OCI-M2 (cell line): Measurements from ENCODE around the gene WWP2.

ENCODE experiments used
- DNase-seq: peaks from one replicate; lab custom pipeline; 2025; ENCODE audit not compliant: unreplicated experiment; lab: John Stamatoyannopoulos, UW

Gene WWP2

GRCh38 chr16:69888005-69888590, 126.0 kb downstream of the WWP2 start:
- no peak for DNase-seq

- no peak for DNase-seq
These were observed 127.3 kb downstream of the WWP2 start for GRCh38 chr16:69889295-69889964.

GRCh38 chr16:69890114-69890891, 128.2 kb downstream of the WWP2 start:
- DNase-seq, result no peak

- DNase-seq, result no peak
These were observed 128.8 kb downstream of the WWP2 start for GRCh38 chr16:69890892-69891282.

GRCh38 chr16:69892378-69892777, 130.2 kb downstream of the WWP2 start:
- no peak for DNase-seq

- DNase-seq, result no peak
These were observed 131.0 kb downstream of the WWP2 start for GRCh38 chr16:69893106-69893505.

GRCh38 chr16:69894676-69895075, 132.5 kb downstream of the WWP2 start:
- DNase-seq, result no peak

GRCh38 chr16:69903865-69904415, 141.8 kb downstream of the WWP2 start:
- no peak for DNase-seq

GRCh38 chr16:69904495-69905170, 142.5 kb downstream of the WWP2 start:
- no peak for DNase-seq

- no peak for DNase-seq
These were observed 143.0 kb downstream of the WWP2 start for GRCh38 chr16:69905171-69905555.

GRCh38 chr16:69906838-69907401, 144.8 kb downstream of the WWP2 start:
- no peak for DNase-seq

- no peak for DNase-seq
These were observed 146.9 kb downstream of the WWP2 start for GRCh38 chr16:69909043-69909442.

GRCh38 chr16:69909760-69910159, 147.6 kb downstream of the WWP2 start:
- DNase-seq, result no peak

GRCh38 chr16:69910964-69911363, 148.8 kb downstream of the WWP2 start:
- no peak for DNase-seq

GRCh38 chr16:69916462-69916861, 154.3 kb downstream of the WWP2 start:
- DNase-seq, result no peak

GRCh38 chr16:69917311-69917710, 155.2 kb downstream of the WWP2 start:
- DNase-seq, result no peak

GRCh38 chr16:69917739-69918138, 155.6 kb downstream of the WWP2 start:
- DNase-seq, result no peak

GRCh38 chr16:69918241-69918640, 156.1 kb downstream of the WWP2 start:
- DNase-seq, result no peak

- DNase-seq, result no peak
These were observed 159.0 kb downstream of the WWP2 start for GRCh38 chr16:69921127-69921526.

- DNase-seq, result no peak
These were observed 160.1 kb downstream of the WWP2 start for GRCh38 chr16:69922200-69922599.
